H1 (cell line): ENCODE measurements around the gene CNN3. TPM values are rescaled to one million over a fixed set of nuclear protein-coding genes. Genes with fewer than 3 reads are reported as not detected.

Experiments
- POLR2A ChIP-seq, 2 experiments: IDR thresholded peaks; 1 replicate in 1 of 2; 2 replicates in 1 of 2; pipeline ENCODE4 v1.6.1; 2011; ENCODE audit warnings: low read depth in 2 of 2, low read length in 2 of 2, mild to moderate bottlenecking in 2 of 2; ENCODE audit errors: control extremely low read depth in 1 of 2
- polyA plus RNA-seq, 7 experiments: library from polyadenylated mRNA; depleted of rRNA in 3 of 7; stranded (reverse) in 5 of 7; unstranded in 2 of 7; fragments of >200 nt in 5 of 7; fragments of 200-250 nt in 2 of 7; gene quantifications; 1 replicate in 5 of 7; 2 replicates in 1 of 7; 4 replicates in 1 of 7; pipeline versions ENCODE4 v1.2.1 to v1.2.3, GENCODE V29; 2011 to 2013; ENCODE audit warnings: missing spikeins in 2 of 7, mixed read lengths in 2 of 7
- total RNA-seq: library from RNA; stranded (reverse); fragmentation: NEBNext Ultra II Directional; extraction: Animal tissue kit (Norgen Biotek cat#: 25700); gene quantifications from 2 replicates; pipeline ENCODE4 v1.2.1, GENCODE V29; 2021

CNN3 gene
- total and polyA plus RNA-seq, 2 of the 8 experiments (the other 6 are each of a cell fraction or from before 2014, with no cell fraction given) = 134 to 266 TPM

DNA sequence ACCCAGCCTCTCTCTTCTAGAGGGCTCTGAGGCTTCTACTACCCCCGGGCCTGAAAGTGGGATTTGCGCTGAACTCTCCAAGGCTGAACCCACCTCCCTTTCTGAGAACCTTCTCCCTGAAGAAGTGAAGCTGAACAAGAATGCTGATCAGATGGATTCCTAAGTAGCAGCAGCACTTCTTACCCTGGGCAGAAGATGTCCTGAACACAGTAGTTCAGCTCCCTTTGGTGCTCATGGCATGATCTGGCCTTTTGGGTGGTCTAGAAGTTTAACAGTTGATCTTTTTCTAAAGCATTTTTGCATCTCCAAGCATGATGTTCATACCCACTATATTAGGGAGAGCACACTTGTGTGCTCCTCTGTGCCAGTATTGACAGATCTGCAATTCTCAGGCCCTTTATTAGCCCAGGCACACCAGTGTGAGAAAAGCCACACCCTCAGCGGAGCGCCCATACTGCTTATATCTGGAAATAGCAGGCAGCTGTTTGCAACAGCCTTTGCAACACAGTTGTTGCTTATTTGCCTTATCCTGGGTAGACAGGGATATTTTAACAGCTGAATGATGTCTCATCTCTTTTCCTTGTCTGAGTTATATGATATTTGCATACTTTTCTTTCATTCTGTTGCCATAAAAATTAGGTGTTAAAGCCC lies 34.2 kb downstream of the CNN3 start (continued):
- no peak for TF ChIP-seq POLR2A (IDR thresholded peaks at IDR 0.05; ENCODE audit: control extremely low read depth in 1 of 2, low read depth in 2 of 2, low read length in 2 of 2)
